Stimulated activated naive CD4-positive, alpha-beta T cell (primary cell): ENCODE results near the gene ACOXL.

Experiments
- DNase-seq, 6 experiments: peaks; one replicate each; lab custom pipeline; 2025; lab: John Stamatoyannopoulos, UW

The ACOXL gene

DNA sequence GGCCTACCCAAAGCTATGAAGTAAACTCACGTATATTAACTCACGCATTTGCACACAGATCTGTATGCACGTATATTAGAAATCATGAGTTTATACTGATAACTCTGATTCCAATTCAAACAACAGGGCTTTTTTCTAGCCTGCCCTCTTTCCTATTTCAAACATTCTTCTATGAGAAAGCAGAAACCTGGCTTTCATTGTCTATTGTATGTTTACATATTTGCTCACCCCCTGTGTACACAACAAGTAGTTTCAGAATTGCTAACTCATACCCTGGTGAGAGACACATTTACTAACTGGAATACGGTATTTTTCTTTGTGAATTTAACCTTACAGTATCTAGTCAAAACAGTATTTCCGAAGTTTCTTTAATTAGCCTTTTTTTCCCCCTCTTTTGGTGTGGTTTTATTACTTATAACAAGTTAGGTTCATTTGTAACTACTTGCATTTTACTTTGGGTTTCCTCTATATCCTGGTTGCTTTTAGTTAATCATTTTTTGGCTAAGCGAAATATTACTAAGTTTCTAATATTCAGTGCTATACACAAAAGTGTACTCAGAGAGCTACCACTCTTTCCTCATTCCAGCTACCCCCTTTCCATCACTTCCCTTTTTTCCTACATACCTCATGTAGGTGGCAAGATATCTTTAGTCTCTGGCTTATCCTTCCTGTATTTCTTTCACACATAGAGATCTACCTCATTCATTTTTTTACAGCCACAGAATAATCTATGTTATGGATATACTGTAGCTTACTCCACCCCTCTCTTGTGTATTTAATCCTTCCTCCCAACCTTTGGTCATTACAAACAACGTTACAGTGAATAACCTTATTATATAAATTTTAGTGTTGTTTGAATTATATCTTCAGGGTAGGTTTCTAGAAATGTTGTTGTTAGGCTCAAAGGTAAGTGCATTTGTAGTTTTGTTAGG lies 275.6 kb downstream of the ACOXL start:
- DNase-seq, result no peak

DNA sequence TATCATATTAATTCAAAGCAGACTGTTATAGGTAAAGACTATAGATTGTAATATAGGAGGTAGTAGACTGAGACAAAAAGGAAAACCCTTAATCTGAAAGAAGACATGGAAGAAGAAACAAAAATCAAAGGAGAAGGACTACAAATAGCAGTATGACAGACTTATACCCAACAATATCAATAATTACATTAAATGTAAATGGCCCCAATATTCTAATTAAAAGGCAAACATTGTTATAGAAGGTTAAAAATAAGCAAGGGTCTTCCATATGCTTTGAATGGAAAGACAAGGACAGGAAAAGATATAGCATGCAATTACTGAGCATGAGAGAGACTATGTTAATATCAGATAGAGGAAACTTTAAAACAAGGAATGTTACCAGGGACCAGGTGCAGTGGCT lies 278.8 kb downstream of the ACOXL start:
- no peak for DNase-seq

DNA sequence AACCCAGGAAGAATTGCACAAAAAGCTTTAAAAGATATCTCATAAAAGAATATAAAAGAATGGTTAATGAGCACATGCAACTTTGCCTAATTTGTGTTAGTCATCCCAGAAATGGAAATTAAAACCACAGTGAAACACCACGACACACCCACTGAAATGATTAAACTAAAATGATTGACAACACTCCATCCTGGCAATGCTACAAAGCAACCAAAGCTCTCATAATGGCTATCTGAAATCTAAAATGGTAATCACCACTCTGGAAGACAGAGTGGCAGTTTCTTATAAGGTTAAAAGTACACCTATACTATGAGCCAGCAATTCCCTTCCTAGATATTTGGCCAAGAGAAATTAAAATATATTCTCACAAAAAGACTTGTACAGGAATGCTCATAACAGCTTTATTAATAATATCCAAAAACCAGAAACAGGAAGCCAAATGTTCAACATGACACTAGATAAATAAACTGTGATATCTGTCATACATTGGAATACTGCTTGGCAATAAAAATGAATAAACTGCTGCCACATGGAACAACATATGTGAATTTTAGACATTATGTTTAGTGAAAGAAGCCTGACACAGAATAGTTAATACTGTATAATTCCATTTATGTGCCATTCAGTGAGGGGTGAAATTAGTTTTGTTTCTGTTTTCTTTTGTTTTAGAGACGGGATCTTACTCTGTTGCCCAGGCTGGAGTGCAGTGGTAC lies 283.1 kb downstream of the ACOXL start:
- DNase-seq, result no peak

DNA sequence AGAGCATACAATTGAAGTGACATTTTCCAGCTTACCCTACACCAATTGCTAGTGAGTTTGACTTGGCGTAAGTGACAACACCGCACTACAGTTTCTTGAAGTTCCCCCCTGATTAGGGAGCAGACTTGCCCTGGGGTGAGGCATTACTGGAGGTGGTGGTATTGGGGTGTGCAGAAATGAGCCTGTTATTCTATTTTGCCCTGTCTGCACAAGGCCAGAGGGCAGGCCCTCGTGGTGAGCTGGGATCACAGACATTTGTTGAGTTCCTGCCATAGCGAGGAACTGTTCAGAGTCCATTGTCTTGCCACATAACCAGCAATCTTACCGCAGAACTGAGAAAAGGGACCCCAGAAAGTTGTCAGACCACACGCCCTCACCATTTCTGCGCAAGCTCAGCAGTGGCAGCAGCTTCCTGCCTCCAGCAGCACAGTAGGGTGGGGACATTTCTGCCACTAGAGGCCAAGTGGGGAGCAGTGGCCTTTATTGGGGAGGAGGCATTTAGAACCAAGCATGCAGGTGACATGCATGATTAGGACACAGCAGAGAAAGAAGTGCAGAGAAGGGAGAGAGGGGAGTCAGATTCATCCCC lies 284.8 kb downstream of the ACOXL start:
- DNase-seq, result no peak

DNA sequence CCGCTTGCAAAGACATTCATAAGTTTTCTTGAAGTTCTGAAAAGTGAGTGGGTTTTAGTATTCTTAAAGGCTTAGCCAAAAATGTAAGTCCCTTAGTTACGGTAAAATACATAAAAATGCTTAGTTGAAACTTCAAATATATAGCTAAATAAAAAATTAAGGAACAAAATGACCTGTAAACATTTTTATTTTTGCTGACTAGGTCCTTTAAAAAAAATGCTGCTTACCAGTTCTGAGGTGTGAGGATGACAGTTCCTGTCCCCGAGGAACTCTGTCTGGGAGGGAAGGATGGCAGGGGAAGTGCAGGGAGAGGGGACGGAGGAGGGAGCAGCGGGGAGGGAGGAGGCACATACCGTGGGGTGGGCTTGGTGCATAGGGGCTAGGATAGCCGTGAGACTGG lies 285.5 kb downstream of the ACOXL start:
- DNase-seq, result no peak

DNA sequence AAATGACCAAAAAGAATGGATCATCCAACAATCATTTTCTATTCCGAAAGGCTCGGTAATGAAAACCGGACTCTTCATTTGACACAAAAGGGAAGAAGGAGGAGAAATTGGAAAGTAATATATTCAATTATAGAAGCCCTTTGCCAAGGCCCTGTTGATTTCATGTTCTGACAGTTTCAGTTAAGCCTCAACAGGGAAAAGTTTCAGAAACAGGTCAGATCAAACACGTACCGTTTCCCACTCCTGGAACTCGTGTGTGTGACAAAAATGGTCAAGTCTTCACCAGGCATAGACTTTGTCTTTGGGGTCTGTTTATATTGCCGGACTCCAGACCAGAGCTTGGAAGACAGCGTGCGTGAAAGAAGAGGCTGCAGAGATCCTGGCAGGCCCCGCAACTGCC lies 287.0 kb downstream of the ACOXL start:
- DNase-seq, result no peak

DNA sequence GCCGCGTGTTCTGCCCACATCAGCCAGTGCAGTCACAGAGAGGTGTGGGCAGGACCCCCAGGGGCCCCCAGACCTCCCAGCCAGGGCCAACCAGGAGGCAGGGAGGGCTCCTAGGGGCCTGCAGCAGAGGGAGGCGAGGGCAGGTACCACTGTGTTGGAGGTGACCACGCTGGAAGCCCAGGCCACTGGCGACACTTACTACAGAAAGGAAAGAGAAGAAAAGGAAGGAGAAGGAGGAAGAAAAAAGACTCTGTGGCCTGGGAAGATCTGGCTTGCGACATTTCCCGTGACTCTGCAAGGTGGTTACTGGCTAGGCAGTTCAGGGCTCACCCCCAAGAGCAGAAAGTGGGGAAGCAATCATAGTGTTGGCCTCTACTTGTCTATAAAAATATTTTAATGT lies 290.3 kb downstream of the ACOXL start:
- DNase-seq, result no peak

DNA sequence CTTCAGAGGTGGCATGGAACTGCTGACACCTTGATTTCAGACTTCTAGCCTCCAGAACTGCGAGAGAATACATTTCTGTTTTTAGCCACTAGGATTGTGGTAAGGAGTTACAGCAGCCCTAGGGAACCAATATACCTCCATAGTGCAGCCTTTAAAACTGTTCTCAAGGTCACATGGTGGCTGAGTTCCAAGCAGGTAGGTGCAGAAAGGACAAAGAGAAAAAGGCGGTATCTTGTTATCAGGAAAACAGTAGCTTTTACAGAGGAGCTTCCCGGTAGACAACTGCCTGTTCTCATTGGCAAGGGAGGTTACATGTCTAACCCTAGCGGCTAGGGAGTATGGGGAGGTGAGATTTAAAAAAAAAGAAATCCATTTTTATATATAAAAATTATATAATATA lies 292.1 kb downstream of the ACOXL start:
- DNase-seq, result no peak

DNA sequence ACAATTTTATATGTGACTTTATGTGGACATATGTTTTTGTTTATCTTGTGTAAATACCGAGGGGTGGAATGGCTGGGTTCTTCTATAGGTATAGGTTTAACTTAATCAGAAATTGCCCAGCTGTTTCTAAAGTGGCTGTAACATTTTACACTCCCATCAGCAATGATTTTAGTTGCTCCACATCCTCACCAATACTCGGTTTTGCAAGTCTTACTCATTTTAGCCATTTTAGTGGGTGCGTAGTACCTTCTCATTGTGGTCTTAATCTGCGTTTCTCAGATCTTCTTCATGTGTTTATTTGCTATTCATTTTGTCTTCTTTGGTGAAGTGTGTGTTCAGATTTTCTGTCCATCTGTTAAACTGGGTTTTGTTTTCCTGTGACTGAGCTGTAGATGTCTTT lies 292.9 kb downstream of the ACOXL start:
- no peak for DNase-seq

DNA sequence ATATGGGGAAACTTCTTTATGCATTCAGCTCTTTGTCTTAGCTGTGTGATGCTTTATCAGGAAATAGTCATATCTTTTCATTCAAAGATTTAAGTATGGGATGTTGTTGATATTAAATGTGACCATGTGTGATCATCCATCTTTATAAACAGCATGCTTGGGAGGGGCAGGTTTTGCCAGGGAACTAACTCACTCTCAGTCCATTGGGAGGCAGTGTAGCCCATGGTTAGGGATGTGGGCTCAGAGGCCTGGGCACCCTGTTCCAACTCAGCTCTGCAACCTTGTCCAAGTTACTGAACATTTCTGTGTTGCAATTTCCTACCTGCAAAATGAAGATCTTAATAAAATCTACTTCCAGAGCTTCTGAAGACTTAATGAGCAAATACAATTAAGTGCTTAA lies 296.3 kb downstream of the ACOXL start:
- DNase-seq, result no peak

DNA sequence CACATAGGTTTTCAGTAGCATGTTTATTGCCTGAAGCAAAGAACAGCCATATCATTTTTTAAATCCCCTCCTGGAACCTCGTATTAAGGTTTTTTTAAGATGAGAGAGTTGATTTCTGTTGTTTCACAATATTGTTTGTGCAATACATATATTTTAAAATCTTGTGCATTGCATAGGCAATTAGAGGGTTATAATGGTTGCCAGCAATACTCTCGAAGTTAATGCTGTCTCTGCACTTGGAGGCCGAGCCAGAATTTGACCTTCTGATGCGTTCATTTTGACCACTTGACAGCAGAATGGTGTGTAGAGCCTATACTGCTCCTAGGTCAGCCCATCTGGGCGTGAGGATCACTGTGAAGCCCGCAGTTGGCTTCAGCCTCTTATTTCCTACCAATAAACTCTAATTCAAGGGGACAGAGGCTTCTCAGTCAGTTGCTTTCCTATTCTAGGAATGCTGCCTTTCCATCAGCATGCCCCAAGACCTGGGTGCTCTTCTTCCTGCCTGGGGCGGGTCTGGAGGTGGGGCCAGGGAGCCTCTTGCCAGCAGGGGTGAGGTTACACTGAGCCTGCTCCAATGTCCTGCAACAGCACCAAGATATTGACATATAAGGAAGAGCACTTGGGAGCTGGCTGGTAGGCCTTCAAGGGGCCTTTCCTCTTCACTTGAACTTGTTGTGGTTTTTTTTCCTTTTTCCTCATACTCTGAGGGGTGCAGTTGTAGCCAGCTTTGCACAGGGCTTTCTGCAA lies 297.0 kb downstream of the ACOXL start:
- no peak for DNase-seq

DNA sequence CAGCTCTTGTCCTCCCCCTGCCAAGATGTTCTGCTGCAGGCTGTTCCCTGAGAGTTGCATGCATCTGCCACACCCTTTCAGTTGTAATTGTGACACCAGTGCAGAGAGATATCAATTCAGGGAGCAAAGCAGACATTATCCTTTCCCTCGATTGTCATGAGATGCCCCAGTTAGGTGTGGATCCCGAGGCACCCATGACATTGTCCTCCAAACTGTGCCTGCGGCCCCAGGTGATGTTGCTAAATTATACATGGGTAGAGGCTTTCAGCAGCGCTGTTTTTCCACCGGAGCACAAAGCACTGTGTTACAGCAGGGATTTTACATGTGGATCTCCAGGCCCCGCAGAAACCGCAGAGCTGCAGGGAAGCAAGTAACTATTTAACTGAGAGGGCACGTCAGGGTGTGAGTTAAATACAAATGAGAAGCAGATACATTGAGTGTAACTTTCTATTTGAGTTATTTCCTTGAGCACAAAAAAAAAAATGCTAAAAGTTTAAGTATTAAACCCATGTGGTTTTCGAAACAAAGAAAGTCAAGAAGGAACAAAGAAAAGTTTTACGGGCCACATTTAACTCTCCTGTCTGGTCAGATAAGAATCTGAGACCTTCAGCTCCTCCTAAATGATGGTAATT lies 298.0 kb downstream of the ACOXL start:
- no peak for DNase-seq

DNA sequence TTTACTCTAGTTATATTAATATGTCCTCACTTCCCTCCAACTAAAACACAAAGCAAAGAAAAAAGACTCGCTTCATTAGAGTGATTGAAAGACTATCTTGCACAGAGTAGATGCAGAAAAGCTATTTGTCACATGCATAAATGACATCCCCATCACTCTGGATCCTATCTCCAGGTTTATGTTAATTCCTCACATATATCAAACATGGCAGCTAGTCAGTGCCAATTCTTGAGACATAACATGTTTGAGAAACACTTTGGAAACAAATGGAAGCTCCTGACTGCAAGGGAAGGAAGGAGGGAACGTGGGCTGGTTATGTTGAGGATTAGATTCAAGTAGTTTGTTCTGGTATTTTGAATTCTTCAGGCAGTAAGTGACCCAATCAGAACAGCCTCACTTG lies 298.6 kb downstream of the ACOXL start:
- no peak for DNase-seq

DNA sequence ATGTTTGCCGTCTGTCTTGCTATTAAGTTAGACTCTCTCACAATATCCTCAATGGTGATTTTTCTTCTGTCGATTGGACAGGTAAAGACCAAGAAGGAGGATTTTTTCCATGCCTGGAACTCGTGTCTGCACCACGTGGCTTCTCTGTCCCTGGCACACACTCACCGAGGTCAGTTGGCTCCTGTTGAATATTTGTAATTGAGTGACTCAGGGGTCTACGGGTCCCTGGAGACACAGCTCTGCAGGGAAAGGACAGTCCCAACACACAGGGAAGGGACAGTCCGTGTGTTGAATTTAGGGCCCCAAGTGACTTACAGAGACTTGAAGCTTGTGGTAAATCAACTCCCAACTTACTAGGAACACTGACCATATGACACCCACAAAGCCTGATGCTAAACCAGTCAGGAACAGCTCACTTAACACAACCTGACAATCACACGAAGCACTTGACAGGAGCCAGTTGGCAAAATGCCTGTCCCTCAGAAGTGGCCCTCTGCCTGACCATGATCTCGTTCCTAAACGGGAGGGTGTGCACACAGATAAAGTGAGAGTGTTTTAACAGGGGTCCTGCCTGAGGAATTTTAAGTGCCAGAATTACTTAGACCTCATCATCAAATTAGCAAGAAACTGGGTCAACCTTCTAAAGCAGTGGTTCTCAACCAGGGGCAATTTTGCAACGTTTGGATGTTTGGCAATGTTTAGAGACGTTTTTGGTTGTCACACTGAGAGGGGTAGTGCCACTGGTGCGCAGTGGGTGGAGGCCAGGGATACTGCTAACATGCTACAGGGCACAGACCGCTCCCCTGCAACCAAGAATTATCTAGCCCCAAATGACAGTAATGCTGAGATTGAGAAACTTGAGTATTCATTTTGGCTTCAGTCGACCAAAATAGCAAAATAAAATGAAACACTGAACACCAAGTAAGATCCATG lies 299.4 kb downstream of the ACOXL start:
- no peak for DNase-seq

DNA sequence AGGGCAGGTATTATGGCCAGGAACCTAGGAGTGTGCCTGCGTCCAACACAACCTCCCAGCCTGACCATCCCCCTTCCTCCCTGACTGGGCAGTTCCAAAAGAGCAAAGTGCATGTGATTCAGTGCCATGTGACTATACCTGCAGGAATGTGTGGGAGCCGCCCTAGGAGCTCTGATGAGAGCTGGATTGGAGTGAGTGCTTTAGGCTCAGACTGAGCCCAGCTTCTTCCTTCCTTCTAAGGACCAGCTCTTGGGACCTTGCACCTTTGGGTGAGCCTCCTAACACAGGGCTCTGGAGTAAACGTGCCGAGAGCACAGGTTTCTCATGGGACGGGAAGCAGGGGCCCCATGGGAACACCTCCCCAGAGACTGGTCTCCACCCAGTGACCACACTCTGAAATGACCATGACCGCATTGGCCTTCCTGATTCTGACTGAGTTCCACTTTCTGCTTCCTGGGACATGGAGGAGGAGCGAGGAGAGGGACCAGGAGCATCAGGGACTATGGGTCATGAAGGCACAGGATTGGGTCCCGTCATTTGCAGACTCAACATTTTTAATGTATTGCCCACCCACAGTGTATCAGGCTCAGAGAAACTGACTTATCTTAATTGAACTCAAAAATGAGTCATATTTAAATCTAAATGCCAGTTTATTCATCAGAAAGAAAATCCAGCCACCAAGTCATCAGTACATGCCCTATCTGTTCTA lies 300.5 kb downstream of the ACOXL start:
- DNase-seq, result no peak

DNA sequence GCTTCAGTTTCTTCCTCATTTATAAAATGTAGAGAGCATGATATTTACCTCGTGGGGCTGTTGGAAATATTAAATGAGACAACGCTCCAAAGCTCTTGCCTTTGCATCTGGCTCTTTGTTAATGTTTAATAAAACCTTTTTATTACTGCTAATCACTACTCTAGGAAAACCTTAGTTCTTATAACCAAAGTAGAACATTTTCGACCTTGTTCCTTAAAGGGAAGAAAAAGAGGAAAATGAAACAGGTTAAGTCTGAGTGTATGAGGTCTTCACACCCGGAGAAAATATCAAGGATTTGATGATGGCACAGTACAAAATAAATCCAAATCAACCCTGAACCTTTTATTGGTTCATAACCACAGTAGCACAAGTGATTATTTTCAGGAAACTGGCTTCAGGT lies 301.8 kb downstream of the ACOXL start:
- no peak for DNase-seq

DNA sequence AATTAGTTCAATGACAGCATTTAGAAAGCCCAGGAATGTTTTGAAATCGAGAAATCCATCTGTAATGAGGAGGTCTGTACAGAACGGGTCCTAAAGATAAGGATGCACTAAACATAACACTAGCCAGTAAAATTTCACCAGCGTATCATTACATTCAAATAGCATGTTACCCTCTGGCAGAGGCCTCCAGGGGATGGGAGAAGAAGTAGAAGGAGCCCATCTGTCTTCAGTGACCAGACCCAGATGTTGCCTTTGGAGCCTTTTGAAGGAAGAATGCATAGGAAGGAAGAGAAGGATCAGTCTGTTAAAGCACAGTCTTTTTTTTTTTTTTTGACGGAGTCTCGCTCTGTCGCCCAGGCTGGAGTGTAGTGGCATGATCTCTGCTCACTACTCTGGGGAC lies 302.2 kb downstream of the ACOXL start:
- no peak for DNase-seq

DNA sequence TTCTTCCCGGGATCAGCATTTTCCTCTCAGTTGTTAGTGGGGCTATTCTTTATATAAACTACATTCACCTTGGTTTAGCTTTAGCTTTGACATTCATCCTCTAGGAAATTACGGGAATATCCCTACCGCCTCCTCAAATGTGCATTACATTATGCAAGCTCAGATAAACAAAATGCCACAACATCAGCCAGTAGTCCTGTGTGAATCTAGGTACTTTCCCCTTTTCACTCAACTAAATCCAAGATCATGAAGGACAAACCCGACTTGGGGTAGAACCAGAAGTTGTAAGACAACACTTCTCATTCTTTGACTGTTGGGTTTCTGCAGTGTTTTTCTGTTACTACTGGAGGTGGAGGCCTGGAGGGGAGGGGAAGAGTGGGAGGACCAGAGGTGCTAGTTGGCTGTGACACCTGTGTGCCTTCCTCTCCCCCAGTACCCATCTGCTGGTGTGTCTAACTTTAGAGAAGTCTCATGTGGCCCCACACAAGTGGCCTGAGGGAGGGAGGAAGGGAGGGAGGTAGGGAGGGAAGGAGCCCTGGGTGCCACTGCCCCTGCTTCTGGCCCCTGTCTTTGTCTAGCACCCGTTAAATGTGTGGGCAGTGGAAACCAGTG lies 303.6 kb downstream of the ACOXL start:
- no peak for DNase-seq

DNA sequence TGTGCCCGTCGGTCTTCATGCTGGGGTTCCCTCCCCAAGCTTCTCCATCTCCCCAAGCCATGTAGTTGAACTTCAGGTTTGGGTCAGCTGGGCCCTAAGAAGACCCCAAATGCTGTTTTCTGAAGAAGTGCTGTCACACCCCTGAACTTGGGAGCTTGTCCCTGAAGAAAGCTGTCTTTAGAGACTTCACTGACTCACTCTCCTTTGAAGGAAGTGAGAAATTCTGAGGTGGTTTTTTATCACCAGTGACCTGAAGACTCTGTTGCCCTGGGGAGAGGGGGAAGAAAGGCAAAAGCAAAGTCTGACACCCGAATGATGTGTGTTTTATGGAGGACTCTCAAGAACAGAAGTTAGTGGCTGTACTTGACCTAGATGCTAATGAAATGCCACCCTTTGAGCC lies 304.8 kb downstream of the ACOXL start:
- DNase-seq, result no peak
